ENCODE results near the gene RPL35.

RPL35 gene

DNA sequence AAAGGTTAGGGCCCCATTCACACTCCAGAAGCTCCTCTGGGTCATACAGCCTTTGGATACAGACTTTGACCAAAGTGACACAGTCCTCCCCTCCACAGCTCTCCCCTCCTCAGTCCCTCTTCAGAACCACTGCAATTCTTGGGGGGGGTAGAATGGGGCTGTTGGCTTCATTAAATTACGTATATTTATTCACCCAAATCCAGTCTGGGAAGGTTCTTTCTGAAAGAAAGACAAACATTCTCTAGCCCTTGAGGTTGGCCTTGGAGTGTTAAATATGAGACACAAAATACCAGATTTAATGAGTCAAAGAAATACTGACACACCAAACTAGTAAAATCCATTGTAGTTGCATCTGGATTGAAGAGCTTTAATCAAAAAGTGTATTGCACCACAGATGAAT lies 16.3 kb upstream of the RPL35 start:
- DNase-seq (ENCODE audit: low read depth): no peak
- H3K4me3 ChIP-seq (ENCODE audit: low read length): no peak overlapping the region
- TF ChIP-seq, protein P1, sequence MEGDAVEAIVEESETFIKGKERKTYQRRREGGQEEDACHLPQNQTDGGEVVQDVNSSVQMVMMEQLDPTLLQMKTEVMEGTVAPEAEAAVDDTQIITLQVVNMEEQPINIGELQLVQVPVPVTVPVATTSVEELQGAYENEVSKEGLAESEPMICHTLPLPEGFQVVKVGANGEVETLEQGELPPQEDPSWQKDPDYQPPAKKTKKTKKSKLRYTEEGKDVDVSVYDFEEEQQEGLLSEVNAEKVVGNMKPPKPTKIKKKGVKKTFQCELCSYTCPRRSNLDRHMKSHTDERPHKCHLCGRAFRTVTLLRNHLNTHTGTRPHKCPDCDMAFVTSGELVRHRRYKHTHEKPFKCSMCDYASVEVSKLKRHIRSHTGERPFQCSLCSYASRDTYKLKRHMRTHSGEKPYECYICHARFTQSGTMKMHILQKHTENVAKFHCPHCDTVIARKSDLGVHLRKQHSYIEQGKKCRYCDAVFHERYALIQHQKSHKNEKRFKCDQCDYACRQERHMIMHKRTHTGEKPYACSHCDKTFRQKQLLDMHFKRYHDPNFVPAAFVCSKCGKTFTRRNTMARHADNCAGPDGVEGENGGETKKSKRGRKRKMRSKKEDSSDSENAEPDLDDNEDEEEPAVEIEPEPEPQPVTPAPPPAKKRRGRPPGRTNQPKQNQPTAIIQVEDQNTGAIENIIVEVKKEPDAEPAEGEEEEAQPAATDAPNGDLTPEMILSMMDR (IDR thresholded peaks at IDR 0.05; ENCODE audit: insufficient read depth, low read depth, low read length, missing control alignments): no peak

DNA sequence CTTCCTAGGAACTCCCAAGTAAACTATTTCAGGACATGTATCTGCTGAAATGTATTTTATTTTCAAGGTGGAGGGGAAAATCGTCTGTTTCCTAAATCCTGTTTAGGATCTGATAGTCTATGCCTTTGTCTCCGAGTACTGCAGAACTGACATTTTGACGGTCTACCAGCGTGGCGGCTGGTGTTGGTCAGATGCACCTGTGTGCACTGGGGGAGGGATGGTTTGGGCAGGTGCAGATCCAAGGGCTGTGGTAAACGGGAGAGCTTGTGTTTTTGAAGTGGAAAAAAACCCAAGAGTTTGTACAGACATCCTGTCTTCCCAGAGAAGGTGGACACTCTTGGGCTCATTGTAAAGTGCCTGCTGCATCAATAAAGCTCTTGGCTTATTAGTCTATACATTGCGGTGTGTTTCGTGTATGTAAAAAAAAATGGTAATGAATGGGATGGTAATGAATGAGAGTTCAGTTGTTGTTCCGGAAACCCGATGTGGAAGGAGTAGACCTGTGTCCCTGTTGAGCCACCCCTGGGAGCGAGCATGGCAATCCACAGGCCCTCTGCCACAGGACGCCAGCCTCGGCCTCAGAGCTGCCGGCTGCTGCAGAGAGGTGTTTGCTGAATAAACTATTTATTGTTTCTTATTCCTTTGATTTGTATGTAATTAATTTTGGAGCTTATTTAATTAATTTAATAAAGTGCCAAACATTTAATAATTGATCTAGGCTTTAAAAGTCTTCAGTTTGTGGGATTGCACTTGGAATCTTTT lies 15.4 kb upstream of the RPL35 start:
- H3K4me3 ChIP-seq (ENCODE audit: low read length): no peak overlapping the region
- TF ChIP-seq, protein P1 (IDR thresholded peaks at IDR 0.05; ENCODE audit: insufficient read depth, low read depth, low read length, missing control alignments): no peak
- DNase-seq (ENCODE audit: low read depth): no peak

DNA sequence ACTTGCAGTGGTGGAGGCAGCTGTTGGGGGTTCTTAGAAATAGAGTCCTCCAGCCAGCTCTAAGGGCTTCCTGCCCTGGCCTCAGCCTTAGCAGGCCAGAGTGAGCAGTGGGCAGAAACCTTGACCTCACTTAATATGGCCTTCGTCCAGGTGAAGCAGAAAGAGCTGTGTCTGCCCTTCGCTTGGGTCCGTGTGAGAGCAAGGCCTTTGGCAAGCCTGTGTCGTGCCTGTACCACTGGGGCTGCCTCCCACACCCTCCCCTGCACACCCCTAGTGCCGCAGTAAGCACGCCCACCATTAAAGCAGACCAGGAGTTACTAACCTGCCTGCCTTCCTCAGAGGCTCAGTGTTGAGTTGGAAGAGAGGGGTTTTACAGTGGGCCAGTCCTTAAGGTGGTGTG lies 13.7 kb upstream of the RPL35 start:
- H3K4me3 ChIP-seq (ENCODE audit: low read length): no peak overlapping the region
- TF ChIP-seq, protein P1 (IDR thresholded peaks at IDR 0.05; ENCODE audit: insufficient read depth, low read depth, low read length, missing control alignments): no peak
- no peak for DNase-seq (ENCODE audit: low read depth)

DNA sequence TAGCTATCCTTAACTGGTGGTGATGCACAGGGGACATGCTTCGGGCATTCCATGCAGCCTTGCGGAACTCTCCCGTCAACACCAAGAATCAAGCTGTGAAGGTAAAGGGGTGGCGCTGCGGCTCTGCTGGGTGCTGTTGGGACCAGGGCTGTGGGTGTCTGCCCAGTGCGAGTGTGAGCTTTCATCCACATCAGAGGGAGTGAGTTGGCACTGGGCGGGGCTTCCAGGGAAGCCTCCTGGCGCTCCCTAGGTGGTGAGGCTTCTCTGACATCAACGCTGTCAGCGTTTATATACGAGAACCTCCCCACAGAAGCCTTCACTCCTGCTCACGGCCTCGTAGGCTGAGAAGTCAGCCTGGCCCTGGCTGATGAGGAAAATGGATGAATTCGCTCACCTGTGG lies 11.9 kb upstream of the RPL35 start:
- TF ChIP-seq, protein P1 (IDR thresholded peaks at IDR 0.05; ENCODE audit: insufficient read depth, low read depth, low read length, missing control alignments): no peak
- peak; percentile 65 for DNase-seq (ENCODE audit: low read depth)
- no peak overlapping the region for H3K4me3 ChIP-seq (ENCODE audit: low read length)

DNA sequence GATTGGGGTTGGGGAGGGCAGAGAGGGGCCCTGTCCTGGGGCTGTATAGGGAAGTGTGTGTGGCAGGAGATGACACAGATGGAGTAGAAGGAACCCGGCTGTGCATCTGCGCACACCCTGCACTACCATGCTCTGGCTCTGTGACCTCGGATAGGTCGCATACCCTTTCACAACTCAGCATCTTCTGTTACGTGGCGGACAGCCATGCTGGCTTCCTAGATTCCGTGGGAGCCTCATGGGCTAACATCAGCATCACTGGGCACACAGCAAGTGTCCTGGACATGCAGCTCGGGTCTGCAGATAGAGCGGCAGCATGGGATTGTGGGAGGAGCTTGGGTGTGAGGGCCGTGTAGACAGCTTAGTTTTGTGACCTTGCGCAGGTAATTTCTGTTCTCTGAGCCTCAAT lies 9.4 kb upstream of the RPL35 start:
- TF ChIP-seq, protein P1 (IDR thresholded peaks at IDR 0.05; ENCODE audit: insufficient read depth, low read depth, low read length, missing control alignments): no peak
- H3K4me3 ChIP-seq (ENCODE audit: low read length): peak overlapping the region; percentile 84
- no peak for DNase-seq (ENCODE audit: low read depth)

DNA sequence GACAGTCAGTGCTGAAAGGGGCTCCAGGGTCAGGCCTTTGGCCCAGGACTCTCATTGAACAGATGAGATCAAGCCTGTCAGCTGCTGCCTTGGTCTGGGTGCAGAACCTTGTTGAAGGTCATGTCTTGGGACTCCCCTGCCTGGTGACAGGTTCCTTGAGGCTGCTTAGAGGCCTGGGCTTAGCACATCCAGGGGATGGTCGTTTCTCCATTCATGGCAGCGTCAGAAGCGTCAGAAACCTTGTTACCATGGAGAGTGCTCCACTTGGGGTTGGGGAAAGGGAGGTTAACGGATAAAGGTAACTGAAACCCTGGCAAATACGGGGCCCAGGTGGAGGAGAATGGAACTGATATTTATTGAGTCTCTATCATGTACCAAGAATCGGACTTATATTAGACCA lies 9.0 kb upstream of the RPL35 start:
- TF ChIP-seq, protein P1 (IDR thresholded peaks at IDR 0.05; ENCODE audit: insufficient read depth, low read depth, low read length, missing control alignments): no peak
- no peak for DNase-seq (ENCODE audit: low read depth)
- H3K4me3 ChIP-seq (ENCODE audit: low read length): peak overlapping the region; percentile 84

DNA sequence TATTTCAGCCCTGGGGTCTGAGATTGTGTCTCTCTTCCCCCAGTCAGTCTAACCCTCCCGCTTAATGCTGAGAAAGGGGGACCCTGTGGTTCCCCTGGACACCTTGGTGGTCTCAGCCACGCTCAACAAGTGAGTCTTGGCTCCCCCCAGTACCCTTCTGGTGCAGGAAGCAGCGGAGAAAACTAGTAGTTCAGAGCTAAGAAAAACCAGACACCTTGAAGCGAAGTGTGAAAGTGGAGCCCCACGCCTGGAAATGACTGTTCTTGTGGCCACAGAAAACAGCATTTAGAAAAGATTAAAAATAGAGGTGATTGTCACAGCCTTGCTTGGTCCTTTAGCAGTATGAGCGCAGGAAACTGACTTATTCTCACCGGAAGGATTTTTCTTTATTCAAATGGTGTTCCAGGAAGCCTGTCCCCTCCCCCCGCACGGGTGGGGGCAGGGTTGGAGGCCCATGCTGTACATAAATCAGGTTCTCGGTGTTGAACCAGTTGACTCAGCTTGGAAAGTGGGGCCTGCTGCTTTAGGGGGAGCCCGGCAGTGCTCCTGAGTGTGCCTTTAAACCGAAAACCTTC lies 8.3 kb upstream of the RPL35 start:
- DNase-seq (ENCODE audit: low read depth): peak; percentile 48
- H3K4me3 ChIP-seq (ENCODE audit: low read length): peak overlapping the region; percentile 84
- TF ChIP-seq, protein P1 (IDR thresholded peaks at IDR 0.05; ENCODE audit: insufficient read depth, low read depth, low read length, missing control alignments): no peak
